Esophagus muscularis mucosa (tissue), 4 donors: ENCODE data around the gene ARTN. TPM values are rescaled to one million over a fixed set of nuclear protein-coding genes. Genes with fewer than 3 reads are reported as not detected.

Source experiments
- DNase-seq: peaks from one replicate; pipeline ENCODE4 v3.0.0-alpha.2; 2017; ENCODE audit errors: extremely low spot score
- H3K27ac ChIP-seq, 4 donors: fragments of 200-600 bp; sonication (generic); replicated peaks in 1 of 4; 1 replicate in 3 of 4; 2 replicates in 1 of 4; pipeline ENCODE4 v1.5.1; 2016 to 2019; ENCODE audit warnings: mild to moderate bottlenecking in 1 of 4
- H3K27me3 ChIP-seq, 4 donors: fragments of 200-600 bp; sonication (generic); one replicate each; pipeline versions ENCODE4 v1.5.1 to v1.6.0; 2016 to 2019
- H3K36me3 ChIP-seq, 4 donors: fragments of 200-600 bp; sonication (generic); one replicate each; pipeline ENCODE4 v1.5.1; 2016 to 2019
- H3K4me1 ChIP-seq, 4 donors: fragments of 200-600 bp; sonication (generic); one replicate each; pipeline ENCODE4 v1.5.1; 2016 to 2019
- H3K4me3 ChIP-seq, 4 donors: fragments of 200-600 bp; sonication (generic); 1 replicate in 2 of 4; 2 replicates in 2 of 4; pipeline ENCODE4 v1.5.1; 2016 to 2019; ENCODE audit warnings: mild to moderate bottlenecking in 4 of 4, moderate library complexity in 1 of 4
- H3K9me3 ChIP-seq, 4 donors: fragments of 200-600 bp; sonication (generic); 1 replicate in 3 of 4; 2 replicates in 1 of 4; pipeline ENCODE4 v1.5.1; 2016 to 2019
- CTCF ChIP-seq, 3 experiments: fragments of 200-600 bp in 2 of 3; fragments of 450-650 bp in 1 of 3; sonication (generic) in 2 of 3; IDR thresholded peaks; one replicate each; pipeline ENCODE4 v1.5.1; 2017 to 2019; ENCODE audit warnings: antibody characterized with exemption in 3 of 3, mild to moderate bottlenecking in 2 of 3, moderate library complexity in 1 of 3
- EP300 ChIP-seq: sonication (generic); formaldehyde crosslinking; IDR thresholded peaks from one replicate; pipeline ENCODE4 v1.6.1; 2017; ENCODE audit warnings: antibody characterized with exemption
- POLR2A ChIP-seq: fragments of 450-650 bp; IDR thresholded peaks from one replicate; pipeline ENCODE4 v1.6.1; 2017; ENCODE audit warnings: antibody characterized with exemption, moderate library complexity, mild to moderate bottlenecking, low read depth
- POLR2AphosphoS5 ChIP-seq, 2 donors: sonication (generic); formaldehyde crosslinking; IDR thresholded peaks; one replicate each; pipeline ENCODE4 v1.6.1; 2017; ENCODE audit warnings: antibody characterized with exemption in 2 of 2
- WGBS: methylation state at CpG from one replicate; pipeline ENCODE4 v1.1.5; 2018; 5-methylcytosine and 5-hydroxymethylcytosine counted together
- intact Hi-C: fragments of 100-400 bp; cut with DNase I; formaldehyde crosslinking; loops from one replicate; pipeline ENCODE4 v1.15.1; 2023
- total RNA-seq, 4 donors: library from RNA; depleted of rRNA; stranded (reverse); fragments of >200 nt; gene quantifications; one replicate each; pipeline versions ENCODE4 v1.1.0 to v1.2.1, GENCODE V29; 2016

Gene ARTN
- total RNA-seq, 4 donors from 2014 or later: 0.39 to 1.1 (median 0.42) TPM; not detected in 1

GRCh38 chr1:43982241-43982640, 48.6 kb downstream of the ARTN start:
- TF ChIP-seq POLR2AphosphoS5 (IDR thresholded peaks at IDR 0.05) (no peak), CTCF (IDR thresholded peaks at IDR 0.05) (no peak), POLR2A (no peak), EP300 (no peak)
- Histone ChIP-seq H3K4me1 (peaks cover 23 to 42% (median 31%) of the 10 kb centered on the region in 4 donors), H3K9me3 (no peaks in the 10 kb centered on the region), H3K27me3 (no peaks in the 10 kb centered on the region), H3K27ac (no peak overlapping the region), H3K36me3 (peaks cover 2 to 49% (median 31%) of the 10 kb centered on the region in 4 donors), H3K4me3 (no peak overlapping the region)
- 91% methylated on average over 7 of the region's 8 CpGs for WGBS
- DNase-seq: no peak
- intact Hi-C loops: no loop called here

GRCh38 chr1:43982808-43983207, 49.2 kb downstream of the ARTN start:
- DNase-seq: no peak
- intact Hi-C loops: no loop called here

GRCh38 chr1:43983253-43983899, 49.8 kb downstream of the ARTN start:
- peaks cover 0 to 40% (median 21%) of the 10 kb centered on the region in 4 donors for H3K36me3 ChIP-seq
- H3K27ac ChIP-seq: no peak overlapping the region
- no peak for DNase-seq
- TF ChIP-seq POLR2A: no peak
- TF ChIP-seq EP300: no peak
- no peak for TF ChIP-seq CTCF (IDR thresholded peaks at IDR 0.05)
- TF ChIP-seq POLR2AphosphoS5 (IDR thresholded peaks at IDR 0.05): no peak
- WGBS: 78% methylated on average over 12 of the region's 12 CpGs
- peaks cover 14 to 31% (median 20%) of the 10 kb centered on the region in 4 donors for H3K4me1 ChIP-seq
- H3K27me3 ChIP-seq: no peaks in the 10 kb centered on the region
- no peaks in the 10 kb centered on the region for H3K9me3 ChIP-seq
- intact Hi-C loops: no loop called here
- no peak overlapping the region for H3K4me3 ChIP-seq

More at GRCh38 chr1:43982808-43983207, 49.2 kb downstream of the ARTN start:
- no peak overlapping the region for H3K27ac ChIP-seq
- H3K27me3 ChIP-seq: no peaks in the 10 kb centered on the region
- WGBS: 82% methylated on average over 15 of the region's 15 CpGs
- no peak overlapping the region for H3K4me3 ChIP-seq
- no peaks in the 10 kb centered on the region for H3K9me3 ChIP-seq
- peaks cover 19 to 36% (median 26%) of the 10 kb centered on the region in 4 donors for H3K4me1 ChIP-seq
- H3K36me3 ChIP-seq: peaks cover 0 to 45% (median 25%) of the 10 kb centered on the region in 4 donors
- TF ChIP-seq POLR2AphosphoS5 (IDR thresholded peaks at IDR 0.05): no peak
- no peak for TF ChIP-seq POLR2A

- Histone ChIP-seq H3K36me3 (peaks cover 0 to 39% (median 21%) of the 10 kb centered on the region in 4 donors), H3K9me3 (no peaks in the 10 kb centered on the region), H3K27me3 (no peaks in the 10 kb centered on the region), H3K4me1 (peaks cover 7 to 19% (median 11%) of the 10 kb centered on the region in 4 donors), H3K27ac (no peak overlapping the region), H3K4me3 (no peak overlapping the region)
- intact Hi-C loops: no loop called here
- no peak for DNase-seq
- WGBS: 91% methylated on average over 7 of the region's 16 CpGs
- TF ChIP-seq POLR2AphosphoS5 (IDR thresholded peaks at IDR 0.05): no peak
- no peak for TF ChIP-seq CTCF (IDR thresholded peaks at IDR 0.05)
- TF ChIP-seq POLR2A: no peak
- TF ChIP-seq EP300: no peak
These were observed 51.3 kb downstream of the ARTN start for GRCh38 chr1:43984855-43985254.

- H3K27ac ChIP-seq: no peak overlapping the region
- no peaks in the 10 kb centered on the region for H3K9me3 ChIP-seq
- H3K4me3 ChIP-seq: no peak overlapping the region
- WGBS: 88% methylated on average over 4 of the region's 4 CpGs
- H3K27me3 ChIP-seq: no peaks in the 10 kb centered on the region
- H3K4me1 ChIP-seq: peaks cover 7 to 16% (median 9%) of the 10 kb centered on the region in 4 donors
- DNase-seq: no peak
- TF ChIP-seq POLR2A (no peak), POLR2AphosphoS5 (IDR thresholded peaks at IDR 0.05) (no peak), EP300 (no peak), CTCF (IDR thresholded peaks at IDR 0.05) (no peak)
- H3K36me3 ChIP-seq: peaks cover 0 to 38% (median 21%) of the 10 kb centered on the region in 4 donors
- intact Hi-C loops: no loop called here
These were observed 52.5 kb downstream of the ARTN start for GRCh38 chr1:43985984-43986595.
